ENCODE data around the gene CYP27A1. TPM values are rescaled to one million over a fixed set of nuclear protein-coding genes. Genes with fewer than 3 reads are reported as not detected.

The CYP27A1 gene
- total RNA-seq, 1 donor from 2014 or later = 30.0 TPM

DNA sequence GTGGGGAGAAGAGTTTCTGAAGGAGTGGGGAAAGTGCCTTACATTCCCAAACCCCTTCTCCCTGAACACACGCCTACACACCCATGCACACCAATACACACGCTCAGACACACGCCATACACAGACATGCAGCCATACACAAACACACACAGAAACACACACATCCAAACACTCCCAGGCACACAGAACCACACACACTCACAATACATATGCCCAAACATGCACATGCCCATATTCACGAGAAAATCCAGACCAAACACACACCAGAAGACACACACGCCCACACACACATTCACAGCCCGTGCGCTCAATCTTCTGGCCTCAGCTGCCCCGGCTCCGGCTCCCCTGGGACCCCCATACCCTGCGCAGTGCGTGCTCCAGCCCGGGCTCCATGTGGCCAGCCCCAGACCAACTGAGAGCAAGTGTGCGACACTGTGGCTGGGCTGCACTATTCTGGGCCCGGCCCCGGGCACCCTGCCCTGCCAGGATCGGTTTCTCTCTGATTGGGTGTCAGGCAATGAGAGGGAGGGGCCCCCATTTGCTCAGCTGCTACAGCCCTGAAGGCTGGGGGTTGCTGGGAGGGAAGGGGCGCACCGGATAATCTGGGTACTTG is 49.5 kb downstream of the CYP27A1 start, which contains the start of gene PRKAG3:
TSS of gene PRKAG3 (minus strand) at position 426 of the 613 bp plus-strand sequence.
- H3K4me1 ChIP-seq = peaks cover 33% of the 10 kb centered on the region
- no peaks in the 10 kb centered on the region for H3K27me3 ChIP-seq
- TF ChIP-seq POLR2A (IDR thresholded peaks at IDR 0.05) (no peak), POLR2AphosphoS5 (IDR thresholded peaks at IDR 0.05; ENCODE audit: insufficient read depth in 1 of 2, low read depth in 1 of 2) (no peak)
- TF ChIP-seq, protein P1, sequence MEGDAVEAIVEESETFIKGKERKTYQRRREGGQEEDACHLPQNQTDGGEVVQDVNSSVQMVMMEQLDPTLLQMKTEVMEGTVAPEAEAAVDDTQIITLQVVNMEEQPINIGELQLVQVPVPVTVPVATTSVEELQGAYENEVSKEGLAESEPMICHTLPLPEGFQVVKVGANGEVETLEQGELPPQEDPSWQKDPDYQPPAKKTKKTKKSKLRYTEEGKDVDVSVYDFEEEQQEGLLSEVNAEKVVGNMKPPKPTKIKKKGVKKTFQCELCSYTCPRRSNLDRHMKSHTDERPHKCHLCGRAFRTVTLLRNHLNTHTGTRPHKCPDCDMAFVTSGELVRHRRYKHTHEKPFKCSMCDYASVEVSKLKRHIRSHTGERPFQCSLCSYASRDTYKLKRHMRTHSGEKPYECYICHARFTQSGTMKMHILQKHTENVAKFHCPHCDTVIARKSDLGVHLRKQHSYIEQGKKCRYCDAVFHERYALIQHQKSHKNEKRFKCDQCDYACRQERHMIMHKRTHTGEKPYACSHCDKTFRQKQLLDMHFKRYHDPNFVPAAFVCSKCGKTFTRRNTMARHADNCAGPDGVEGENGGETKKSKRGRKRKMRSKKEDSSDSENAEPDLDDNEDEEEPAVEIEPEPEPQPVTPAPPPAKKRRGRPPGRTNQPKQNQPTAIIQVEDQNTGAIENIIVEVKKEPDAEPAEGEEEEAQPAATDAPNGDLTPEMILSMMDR (IDR thresholded peaks at IDR 0.05) = no peak
- intact Hi-C loops (cut with DNase I) = no loop called here
- H3K9me3 ChIP-seq = no peaks in the 10 kb centered on the region
- H3K36me3 ChIP-seq = no peaks in the 10 kb centered on the region
- no peak for DNase-seq (ENCODE audit: extremely low spot score in 2 of 2)
- H3K4me3 ChIP-seq = no peak within 1 kb of the TSS
- peak within 1 kb of the TSS; percentile 62 for H3K27ac ChIP-seq

DNA sequence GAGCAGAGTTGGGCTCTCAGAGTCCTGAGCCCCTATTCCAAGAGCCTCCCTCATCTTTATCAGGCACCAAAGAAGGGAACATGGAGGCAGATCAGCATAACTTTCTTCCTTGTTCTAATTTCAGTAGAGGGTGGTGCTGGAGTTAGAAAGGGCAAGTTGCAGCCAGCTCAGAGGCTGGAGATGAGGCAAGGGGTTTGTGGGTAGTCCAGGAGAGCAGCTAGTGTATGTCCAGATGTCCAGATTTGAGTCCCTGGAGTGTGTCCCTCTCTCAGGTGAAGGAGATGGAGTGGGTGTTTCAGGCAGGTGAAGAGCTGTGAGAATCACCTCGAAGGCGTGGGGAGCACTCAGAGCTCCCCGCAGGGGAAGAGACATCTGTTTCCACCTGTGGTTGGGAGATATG is 50.1 kb downstream of the CYP27A1 start:
- no peaks in the 10 kb centered on the region for H3K27me3 ChIP-seq
- no peak for DNase-seq (ENCODE audit: extremely low spot score in 2 of 2)
- H3K27ac ChIP-seq = peak overlapping the region; percentile 62
- no peaks in the 10 kb centered on the region for H3K9me3 ChIP-seq
- H3K36me3 ChIP-seq = no peaks in the 10 kb centered on the region
- intact Hi-C loops (cut with DNase I) = no loop called here
- H3K4me1 ChIP-seq = peaks cover 33% of the 10 kb centered on the region
- H3K4me3 ChIP-seq = no peak overlapping the region
- TF ChIP-seq POLR2A (IDR thresholded peaks at IDR 0.05) = no peak
- TF ChIP-seq POLR2AphosphoS5 (IDR thresholded peaks at IDR 0.05; ENCODE audit: insufficient read depth in 1 of 2, low read depth in 1 of 2) = no peak
- TF ChIP-seq, protein P1 (IDR thresholded peaks at IDR 0.05) = no peak

DNA sequence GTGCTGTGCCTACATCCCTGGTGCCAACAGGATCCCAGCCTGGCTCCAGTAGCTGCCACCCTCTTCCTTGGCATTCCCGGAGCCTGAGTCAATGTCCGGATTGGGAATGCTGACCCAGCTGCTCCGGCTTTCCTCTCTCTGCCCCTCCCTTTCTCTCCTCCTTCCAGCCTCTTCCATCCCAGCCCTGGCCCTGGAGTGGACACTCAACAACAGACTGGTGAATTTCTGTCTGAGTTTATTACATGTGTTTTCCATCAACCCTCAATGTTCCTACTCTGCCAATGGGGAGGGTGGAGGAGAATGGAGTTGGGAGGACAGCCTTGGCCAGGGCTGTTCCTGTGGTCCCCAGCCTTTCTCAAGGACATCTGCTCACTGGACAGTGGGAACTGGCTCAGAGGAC is 50.6 kb downstream of the CYP27A1 start:
- H3K4me1 ChIP-seq = peaks cover 33% of the 10 kb centered on the region
- DNase-seq (ENCODE audit: extremely low spot score in 2 of 2) = peak in 1 of 2 donors; percentile 77
- no peaks in the 10 kb centered on the region for H3K36me3 ChIP-seq
- TF ChIP-seq, protein P1 (IDR thresholded peaks at IDR 0.05) = no peak
- TF ChIP-seq POLR2A (IDR thresholded peaks at IDR 0.05) = no peak
- no peak for TF ChIP-seq POLR2AphosphoS5 (IDR thresholded peaks at IDR 0.05; ENCODE audit: insufficient read depth in 1 of 2, low read depth in 1 of 2)
- H3K9me3 ChIP-seq = no peaks in the 10 kb centered on the region
- H3K27me3 ChIP-seq = no peaks in the 10 kb centered on the region
- intact Hi-C loops (cut with DNase I) = no loop called here
- H3K27ac ChIP-seq = peak overlapping the region; percentile 62
- no peak overlapping the region for H3K4me3 ChIP-seq

DNA sequence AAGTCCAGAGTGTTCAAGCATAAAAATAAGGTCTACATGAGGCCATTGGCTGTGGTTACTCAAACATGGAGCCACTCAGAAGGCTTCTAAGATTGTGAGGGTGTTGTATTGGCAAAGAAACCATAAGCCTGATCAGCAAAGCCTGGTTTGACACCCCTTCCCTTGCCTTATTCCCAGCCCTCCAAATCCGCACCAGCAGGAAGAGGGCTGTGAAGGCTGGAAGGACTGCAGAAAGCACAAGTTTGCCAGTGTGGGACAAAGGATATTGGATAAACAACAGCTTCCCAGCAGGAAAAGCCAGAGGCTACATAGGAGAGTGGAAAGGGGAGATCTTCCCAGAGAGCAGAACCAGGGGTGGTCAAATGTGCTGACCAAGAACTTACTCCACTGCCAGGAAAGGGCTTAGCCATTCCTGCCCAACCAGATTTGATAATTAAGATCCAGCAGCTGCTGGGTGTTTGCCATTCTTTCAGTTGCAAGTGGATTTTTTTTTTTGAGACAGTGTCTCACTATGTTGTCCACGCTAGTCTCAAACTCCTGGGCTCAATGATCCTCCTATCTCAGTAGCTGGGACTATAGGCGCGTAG is 51.2 kb downstream of the CYP27A1 start:
- H3K27me3 ChIP-seq = no peaks in the 10 kb centered on the region
- no peak overlapping the region for H3K27ac ChIP-seq
- TF ChIP-seq POLR2AphosphoS5 (IDR thresholded peaks at IDR 0.05; ENCODE audit: insufficient read depth in 1 of 2, low read depth in 1 of 2) (no peak), POLR2A (IDR thresholded peaks at IDR 0.05) (no peak)
- TF ChIP-seq, protein P1 (IDR thresholded peaks at IDR 0.05) = no peak
- peak in 1 of 2 donors; percentile 87 for DNase-seq (ENCODE audit: extremely low spot score in 2 of 2)
- H3K4me1 ChIP-seq = peaks cover 33% of the 10 kb centered on the region
- intact Hi-C loops (cut with DNase I) = no loop called here
- H3K9me3 ChIP-seq = no peaks in the 10 kb centered on the region
- H3K36me3 ChIP-seq = no peaks in the 10 kb centered on the region
- H3K4me3 ChIP-seq = no peak overlapping the region

DNA sequence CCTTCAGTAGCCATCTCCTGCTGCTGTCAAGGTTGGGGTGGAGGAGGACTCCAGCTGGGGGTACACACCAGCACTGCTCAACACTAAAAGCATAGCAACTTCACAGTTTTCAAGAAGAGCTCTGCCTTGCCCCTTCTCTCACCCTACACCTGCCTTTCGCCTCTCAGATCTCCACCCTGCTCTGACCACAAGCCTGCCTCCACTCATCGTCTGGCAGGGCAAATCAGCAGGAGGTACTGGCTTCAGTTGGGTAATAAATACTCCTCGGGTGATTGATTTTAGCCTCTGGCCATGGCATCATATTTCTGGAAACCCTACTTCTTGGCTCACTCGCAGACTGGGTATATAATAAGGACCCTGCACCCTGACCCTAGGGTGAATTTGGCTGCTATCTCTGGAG is 52.7 kb downstream of the CYP27A1 start:
- DNase-seq (ENCODE audit: extremely low spot score in 2 of 2) = no peak
- Histone ChIP-seq H3K27ac (no peak overlapping the region), H3K9me3 (no peaks in the 10 kb centered on the region), H3K4me3 (no peak overlapping the region), H3K36me3 (no peaks in the 10 kb centered on the region), H3K27me3 (no peaks in the 10 kb centered on the region), H3K4me1 (peaks cover 33% of the 10 kb centered on the region)
- intact Hi-C loops (cut with DNase I) = no loop called here
- TF ChIP-seq POLR2AphosphoS5 (IDR thresholded peaks at IDR 0.05; ENCODE audit: insufficient read depth in 1 of 2, low read depth in 1 of 2) (no peak), POLR2A (IDR thresholded peaks at IDR 0.05) (no peak)
- TF ChIP-seq, protein P1 (IDR thresholded peaks at IDR 0.05) = no peak

Data from vagina (tissue), 2 donors.